ENCODE measurements around the gene DEPP1. TPM values are rescaled to one million over a fixed set of nuclear protein-coding genes. Genes with fewer than 3 reads are reported as not detected.
A peak's percentile ranks its signal among the peaks of the same experiment; 100 is the strongest.

The DEPP1 gene
- total RNA-seq, 2 donors from 2014 or later: 27.2 to 144 TPM

DNA sequence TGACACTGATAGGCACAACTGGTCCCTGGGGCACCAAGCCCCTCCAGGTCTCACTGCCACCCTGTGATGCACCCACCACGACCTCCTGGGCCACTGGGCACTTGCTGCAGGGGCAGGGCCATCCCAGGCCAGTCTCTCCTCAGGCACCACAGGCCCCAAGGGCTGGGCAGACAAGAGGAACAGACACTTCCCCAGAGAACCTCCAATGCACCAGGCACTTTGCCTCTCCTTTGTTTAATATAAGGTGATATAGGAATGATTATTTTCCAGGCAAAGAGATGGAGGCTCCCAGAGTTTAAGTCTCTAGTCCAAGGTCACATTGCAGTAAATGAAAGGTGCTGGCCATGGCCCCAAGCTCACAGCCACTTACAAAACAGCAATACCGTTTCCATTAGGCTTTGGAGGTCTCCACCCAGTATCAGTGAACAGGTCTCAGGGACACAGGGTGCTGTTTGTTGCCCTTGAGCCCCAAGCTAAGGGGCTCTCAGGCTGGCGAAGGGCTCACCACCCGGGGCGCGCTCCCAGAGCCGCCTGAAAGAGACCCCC, 4.5 kb downstream of the DEPP1 start:
- no peak for DNase-seq (ENCODE audit: low spot score)
- TF ChIP-seq, protein P1, sequence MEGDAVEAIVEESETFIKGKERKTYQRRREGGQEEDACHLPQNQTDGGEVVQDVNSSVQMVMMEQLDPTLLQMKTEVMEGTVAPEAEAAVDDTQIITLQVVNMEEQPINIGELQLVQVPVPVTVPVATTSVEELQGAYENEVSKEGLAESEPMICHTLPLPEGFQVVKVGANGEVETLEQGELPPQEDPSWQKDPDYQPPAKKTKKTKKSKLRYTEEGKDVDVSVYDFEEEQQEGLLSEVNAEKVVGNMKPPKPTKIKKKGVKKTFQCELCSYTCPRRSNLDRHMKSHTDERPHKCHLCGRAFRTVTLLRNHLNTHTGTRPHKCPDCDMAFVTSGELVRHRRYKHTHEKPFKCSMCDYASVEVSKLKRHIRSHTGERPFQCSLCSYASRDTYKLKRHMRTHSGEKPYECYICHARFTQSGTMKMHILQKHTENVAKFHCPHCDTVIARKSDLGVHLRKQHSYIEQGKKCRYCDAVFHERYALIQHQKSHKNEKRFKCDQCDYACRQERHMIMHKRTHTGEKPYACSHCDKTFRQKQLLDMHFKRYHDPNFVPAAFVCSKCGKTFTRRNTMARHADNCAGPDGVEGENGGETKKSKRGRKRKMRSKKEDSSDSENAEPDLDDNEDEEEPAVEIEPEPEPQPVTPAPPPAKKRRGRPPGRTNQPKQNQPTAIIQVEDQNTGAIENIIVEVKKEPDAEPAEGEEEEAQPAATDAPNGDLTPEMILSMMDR (IDR thresholded peaks at IDR 0.05): no peak
- TF ChIP-seq POLR2AphosphoS5 (IDR thresholded peaks at IDR 0.05): no peak
- no peak for TF ChIP-seq POLR2A (IDR thresholded peaks at IDR 0.05)
- H3K27ac ChIP-seq: peak overlapping the region; percentile 71 to 73
- H3K4me3 ChIP-seq: peak overlapping the region; percentile 31 to 33
- no peaks in the 10 kb centered on the region for H3K27me3 ChIP-seq (replicated peaks; ENCODE audit: insufficient read depth)
- H3K36me3 ChIP-seq: no peaks in the 10 kb centered on the region
- H3K4me1 ChIP-seq (replicated peaks): peaks cover 4% of the 10 kb centered on the region
- no peaks in the 10 kb centered on the region for H3K9me3 ChIP-seq
- 26% methylated on average over 6 of the region's 7 CpGs for WGBS
- intact Hi-C loops (cut with DNase I): loop anchor here (2.0 to 10.0 kb wide), 4 partner anchors 15 to 1299 kb away; partner anchors contain the start of gene RASSF4

DNA sequence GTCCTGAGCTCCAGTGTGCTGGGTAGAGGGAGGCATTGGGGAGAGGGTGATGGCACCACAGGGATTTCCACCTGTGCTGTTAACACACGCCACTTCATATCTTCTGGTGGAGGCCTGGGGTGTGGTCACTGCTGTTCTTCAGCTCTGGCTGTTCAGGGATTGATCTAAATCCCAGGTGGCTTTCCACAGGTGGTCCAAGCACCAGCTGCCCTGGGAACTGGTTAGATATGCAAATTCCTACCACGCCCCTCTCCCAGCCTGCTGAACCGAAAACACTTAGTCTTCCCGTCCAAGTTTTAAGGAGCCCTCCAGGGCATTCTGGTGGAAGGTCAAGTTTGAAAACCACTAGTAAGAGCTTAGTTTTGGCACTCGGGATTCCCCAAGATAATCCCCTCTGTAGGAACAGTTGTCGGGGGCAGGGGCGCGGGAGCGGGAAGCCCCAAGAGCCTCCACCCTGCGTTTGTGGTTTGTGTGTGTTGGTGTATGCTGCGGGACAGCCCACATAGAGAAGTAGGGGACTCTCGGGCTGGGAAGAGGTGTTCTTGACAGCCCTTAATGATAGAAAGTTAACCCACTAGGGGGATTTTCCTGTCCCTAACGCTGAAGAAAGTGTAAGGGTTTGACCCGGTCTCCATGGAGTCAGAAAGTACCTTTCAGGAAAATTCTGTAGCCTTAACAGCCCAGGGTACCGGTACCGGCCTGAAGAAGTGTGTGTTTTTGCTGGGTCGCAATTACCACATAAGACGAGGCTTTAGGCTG, 5.1 kb downstream of the DEPP1 start:
- DNase-seq (ENCODE audit: low spot score): no peak
- intact Hi-C loops (cut with DNase I): loop anchor here (2.0 to 10.0 kb wide), 4 partner anchors 15 to 1299 kb away; partner anchors contain the start of gene RASSF4
- H3K27me3 ChIP-seq (replicated peaks; ENCODE audit: insufficient read depth): no peaks in the 10 kb centered on the region
- H3K4me3 ChIP-seq: no peak overlapping the region
- H3K4me1 ChIP-seq (replicated peaks): no peaks in the 10 kb centered on the region
- no peaks in the 10 kb centered on the region for H3K36me3 ChIP-seq
- WGBS: 84% methylated on average over 17 of the region's 18 CpGs
- TF ChIP-seq POLR2A (IDR thresholded peaks at IDR 0.05) (no peak), POLR2AphosphoS5 (IDR thresholded peaks at IDR 0.05) (no peak)
- TF ChIP-seq, protein P1 (IDR thresholded peaks at IDR 0.05): no peak
- peak overlapping the region in 1 of 2 donors; percentile 73 for H3K27ac ChIP-seq
- H3K9me3 ChIP-seq: no peaks in the 10 kb centered on the region

DNA sequence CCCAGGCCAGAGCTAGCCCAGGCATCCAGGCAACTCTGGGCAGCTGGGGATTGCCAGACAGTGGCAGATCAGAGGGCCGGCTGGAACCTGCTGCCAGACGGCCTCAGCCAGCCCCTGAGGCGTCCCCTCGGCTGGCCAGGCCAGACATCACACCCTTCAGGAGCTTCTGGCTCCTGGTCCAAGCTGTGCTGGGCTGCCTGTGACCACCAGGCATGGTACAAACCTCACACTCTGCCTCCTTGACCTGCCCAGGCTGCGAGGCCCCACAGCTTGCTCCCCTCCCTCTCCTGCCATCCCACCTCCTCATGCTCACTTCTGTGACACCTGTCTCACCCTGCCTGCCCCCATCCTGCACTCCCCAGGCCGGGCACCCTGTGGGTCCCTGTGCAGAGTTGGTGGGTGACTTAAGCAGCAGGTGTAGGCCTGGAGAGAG, 5.7 kb downstream of the DEPP1 start:
- H3K36me3 ChIP-seq: no peaks in the 10 kb centered on the region
- no peak overlapping the region for H3K27ac ChIP-seq

DNA sequence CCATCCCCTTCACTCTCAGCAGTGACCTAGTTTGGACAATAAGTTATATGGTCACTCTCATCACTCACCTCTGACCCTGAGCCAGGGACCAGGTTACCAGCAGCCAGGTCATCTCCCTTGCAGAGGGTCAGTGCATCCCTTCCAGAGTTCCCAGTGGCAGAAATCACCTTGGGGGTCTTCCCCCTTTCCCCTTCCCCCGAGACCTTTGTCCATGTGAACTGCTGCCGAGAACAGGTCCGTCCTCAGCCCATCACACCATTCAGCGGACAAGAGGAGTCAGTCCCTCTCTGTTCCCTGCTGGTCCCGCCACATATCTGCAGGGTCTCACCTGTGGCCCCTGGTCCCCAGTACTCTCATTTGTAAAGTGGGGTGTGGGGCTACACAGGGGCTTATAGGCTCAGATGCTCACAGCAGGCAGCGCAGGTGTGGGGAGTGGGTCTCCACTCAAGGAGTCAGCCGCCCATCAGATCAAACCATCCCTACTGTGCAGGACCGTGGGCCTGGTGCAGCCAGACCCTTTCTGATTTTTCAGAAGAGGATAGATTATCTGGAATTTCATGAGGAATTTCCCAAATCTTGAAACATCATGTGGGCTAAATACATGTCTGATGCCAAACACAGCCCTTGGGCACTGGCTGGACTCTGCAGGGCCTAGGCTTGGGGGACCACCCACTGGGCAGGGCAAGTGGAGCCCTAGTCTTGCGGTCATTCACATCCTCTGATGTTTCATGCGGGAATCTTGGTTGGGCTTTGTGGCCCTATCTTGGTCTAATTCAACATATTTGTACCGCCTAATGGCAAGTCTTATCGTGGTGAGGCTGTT, 6.5 kb downstream of the DEPP1 start:
- no peaks in the 10 kb centered on the region for H3K9me3 ChIP-seq
- H3K4me3 ChIP-seq: no peak overlapping the region
- TF ChIP-seq POLR2A (IDR thresholded peaks at IDR 0.05): no peak
- TF ChIP-seq, protein P1 (IDR thresholded peaks at IDR 0.05): no peak
- no peak for TF ChIP-seq POLR2AphosphoS5 (IDR thresholded peaks at IDR 0.05)
- 98% methylated on average over 12 of the region's 12 CpGs for WGBS
- H3K36me3 ChIP-seq: no peaks in the 10 kb centered on the region
- H3K27me3 ChIP-seq (replicated peaks; ENCODE audit: insufficient read depth): no peaks in the 10 kb centered on the region
- H3K4me1 ChIP-seq (replicated peaks): no peaks in the 10 kb centered on the region
- intact Hi-C loops (cut with DNase I): loop anchor here (10.0 kb wide), 1 partner anchor 1297 kb away; no protein-coding TSS in a partner anchor
- no peak overlapping the region for H3K27ac ChIP-seq
- no peak for DNase-seq (ENCODE audit: low spot score)

More for the DNA sequence above, 5.7 kb downstream of the DEPP1 start:
- intact Hi-C loops (cut with DNase I): loop anchor here (10.0 kb wide), 1 partner anchor 1298 kb away; no protein-coding TSS in a partner anchor
- Histone ChIP-seq H3K4me1 (replicated peaks) (no peaks in the 10 kb centered on the region), H3K4me3 (no peak overlapping the region), H3K27me3 (replicated peaks; ENCODE audit: insufficient read depth) (no peaks in the 10 kb centered on the region), H3K9me3 (no peaks in the 10 kb centered on the region)
- 80% methylated on average over 6 of the region's 6 CpGs for WGBS
- no peak for DNase-seq (ENCODE audit: low spot score)
- TF ChIP-seq POLR2A (IDR thresholded peaks at IDR 0.05) (no peak), POLR2AphosphoS5 (IDR thresholded peaks at IDR 0.05) (no peak)
- TF ChIP-seq, protein P1 (IDR thresholded peaks at IDR 0.05): no peak

Measured in prostate gland (tissue), 2 donors.